GM18502 (cell line): Measurements from ENCODE around the gene RAB11FIP4.

Experiments used
- ATAC-seq: cut with Tn5 transposase; IDR thresholded peaks from one replicate; pipeline ENCODE4 v1.9.1; 2021; ENCODE audit warnings: mild to moderate bottlenecking; ENCODE audit not compliant: unreplicated experiment, poor library complexity

The RAB11FIP4 gene

DNA sequence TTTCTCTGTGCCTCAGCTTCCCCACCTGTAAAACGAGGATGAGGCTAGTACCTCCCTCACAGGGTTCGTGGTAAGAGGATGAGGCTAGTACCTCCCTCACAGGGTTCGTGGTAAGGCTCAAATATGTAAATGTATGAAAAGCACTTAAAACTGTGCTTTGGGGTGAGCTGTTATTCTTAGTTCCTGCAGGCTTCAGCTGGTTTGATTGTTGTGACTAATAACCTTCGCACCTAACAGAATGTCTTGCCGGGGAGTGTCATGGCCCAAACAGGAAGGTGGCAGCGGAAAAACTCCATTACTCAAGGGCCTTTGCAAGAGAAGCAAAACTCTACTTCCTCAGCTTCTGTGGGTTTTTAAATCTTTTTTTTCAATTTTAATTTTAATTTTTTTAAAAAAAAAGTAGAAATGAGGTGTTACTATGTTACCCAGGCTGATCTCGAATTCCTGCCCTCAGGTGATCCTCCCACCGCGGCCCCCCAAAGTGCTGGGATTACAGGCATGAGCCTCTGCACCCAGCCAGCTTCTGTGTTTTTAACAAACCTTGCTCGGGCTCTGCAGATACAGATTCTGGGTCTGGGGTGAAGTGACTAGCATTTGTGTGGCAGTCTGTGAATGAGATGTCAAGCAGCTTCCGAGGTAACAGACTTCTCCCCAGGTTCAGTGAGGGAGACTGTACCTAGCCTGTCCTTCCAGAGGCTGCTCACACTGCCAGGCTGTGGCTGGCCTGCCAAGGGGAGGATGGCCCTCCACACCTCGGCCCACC lies 103.0 kb downstream of the RAB11FIP4 start:
- peak; percentile 54 for ATAC-seq

DNA sequence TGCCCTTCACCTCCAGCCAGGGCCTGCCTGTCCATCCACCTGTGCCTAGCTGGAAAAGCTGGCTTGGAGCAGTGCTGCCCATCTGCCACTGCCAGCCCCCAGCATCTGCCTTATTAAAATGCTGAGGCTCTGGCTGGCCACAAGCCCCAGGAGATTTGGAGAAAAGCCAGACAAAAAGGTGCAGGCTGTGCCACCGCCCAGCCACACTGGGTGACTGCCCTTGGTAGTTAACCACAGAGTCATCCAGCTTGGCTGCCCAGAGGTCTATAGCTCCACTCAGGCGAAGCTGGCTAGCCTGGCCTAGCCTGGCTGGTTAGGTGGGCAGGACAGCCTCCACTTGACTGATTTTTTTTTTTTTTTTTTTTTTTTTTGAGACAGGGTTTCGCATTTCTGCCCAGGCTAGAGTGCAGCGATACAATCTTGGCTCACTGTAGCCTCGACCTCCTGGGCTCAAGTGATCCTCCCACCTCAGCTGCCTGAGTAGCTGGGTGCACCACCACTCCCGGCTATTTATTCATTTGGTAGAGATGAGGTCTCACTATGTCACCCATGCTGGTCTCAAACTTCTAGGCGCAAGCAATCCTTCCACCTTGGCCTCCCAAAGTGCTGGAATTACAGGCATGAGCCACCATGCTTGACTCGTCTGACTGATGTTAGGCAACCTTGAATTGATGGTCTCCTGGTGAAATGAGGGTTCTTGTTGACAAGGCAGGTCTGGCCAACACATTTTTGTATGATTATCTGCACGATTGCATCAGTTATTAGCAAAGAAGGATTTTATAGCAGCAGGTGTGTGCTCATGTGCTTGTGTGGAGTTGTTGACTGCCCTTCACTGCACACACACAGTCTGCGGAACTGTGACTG lies 103.8 kb downstream of the RAB11FIP4 start:
- no peak for ATAC-seq

DNA sequence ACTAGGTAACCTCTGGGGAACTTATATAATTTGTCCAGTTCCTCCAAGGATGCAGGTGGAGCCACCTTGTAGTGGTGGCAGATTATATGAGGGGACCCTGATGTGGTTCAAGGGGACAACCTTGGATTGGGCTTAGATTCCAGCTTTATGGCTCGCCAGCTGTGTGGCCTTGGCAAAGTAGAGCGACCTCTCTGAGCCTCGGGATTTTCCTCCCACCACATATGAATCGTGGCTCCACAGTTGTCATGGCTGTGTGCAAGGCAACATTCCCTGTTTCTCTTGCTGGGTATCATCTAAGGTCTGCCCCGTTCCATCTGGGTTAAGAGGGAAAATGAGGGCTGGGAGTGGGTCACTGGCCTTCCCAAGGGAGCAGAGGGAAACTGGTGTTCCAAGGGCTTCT lies 104.6 kb downstream of the RAB11FIP4 start:
- ATAC-seq: no peak

- no peak for ATAC-seq
Measured at GRCh38 chr17:31496601-31497000, 105.1 kb downstream of the RAB11FIP4 start.

DNA sequence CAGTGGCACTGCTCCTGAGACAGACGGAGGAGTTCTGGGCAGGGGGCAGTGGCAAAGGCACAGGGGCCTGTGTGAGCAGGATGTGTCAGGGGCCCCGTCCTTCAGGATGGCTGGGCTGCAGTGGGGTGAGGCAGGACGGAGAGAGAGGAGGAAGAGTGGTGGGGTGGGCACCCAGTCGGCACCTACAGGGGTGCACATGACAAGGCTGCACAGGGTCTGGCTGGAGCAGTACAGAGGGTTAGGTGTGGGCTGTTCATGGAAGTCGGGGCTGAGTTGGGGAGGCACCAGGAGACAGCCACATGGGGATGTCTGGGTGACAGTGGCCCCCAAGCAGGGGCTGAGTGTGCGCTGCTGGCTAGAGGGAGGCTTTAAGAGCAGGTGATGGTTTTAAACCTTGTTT lies 106.0 kb downstream of the RAB11FIP4 start:
- ATAC-seq: no peak

DNA sequence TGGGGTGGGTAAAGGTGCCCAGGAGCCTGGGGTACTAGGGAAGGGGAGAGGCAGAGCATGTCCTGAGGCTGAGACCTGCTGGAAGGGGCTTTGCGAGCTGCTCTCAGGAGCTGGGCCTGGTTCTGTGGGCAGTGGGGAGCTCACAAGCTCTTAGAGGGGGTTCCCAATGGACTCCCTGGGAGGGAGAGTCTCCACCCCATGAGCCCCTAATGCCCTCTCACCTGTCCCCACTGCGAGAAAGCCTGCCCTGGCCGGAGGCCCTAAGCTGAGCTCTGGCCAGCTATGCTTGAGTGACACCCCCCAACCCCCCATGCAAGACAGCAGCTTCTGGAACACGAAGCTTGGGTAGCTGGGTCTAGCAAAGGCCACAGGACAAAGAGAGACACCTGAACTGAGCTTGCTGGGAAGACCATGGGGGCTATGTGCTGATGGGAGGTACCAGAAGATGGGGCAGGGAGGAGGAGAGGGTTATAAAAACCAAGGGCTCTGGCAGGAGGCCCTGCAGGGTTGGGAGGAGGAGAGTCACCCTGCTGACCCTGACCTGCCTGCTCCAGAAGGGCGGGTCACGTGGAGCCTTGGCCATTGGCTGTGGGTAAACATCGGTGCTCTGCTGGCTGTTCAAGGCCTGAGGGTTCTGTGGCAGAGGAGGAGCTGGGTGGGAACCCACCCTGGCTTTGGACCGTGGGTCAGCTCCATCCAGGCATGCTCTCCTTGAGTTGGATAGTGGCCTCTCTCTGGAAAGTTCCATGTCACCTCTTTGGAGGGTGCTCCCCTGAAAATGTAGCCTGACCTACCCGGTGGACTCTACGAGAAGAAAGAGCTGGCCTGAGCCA lies 106.7 kb downstream of the RAB11FIP4 start:
- no peak for ATAC-seq

DNA sequence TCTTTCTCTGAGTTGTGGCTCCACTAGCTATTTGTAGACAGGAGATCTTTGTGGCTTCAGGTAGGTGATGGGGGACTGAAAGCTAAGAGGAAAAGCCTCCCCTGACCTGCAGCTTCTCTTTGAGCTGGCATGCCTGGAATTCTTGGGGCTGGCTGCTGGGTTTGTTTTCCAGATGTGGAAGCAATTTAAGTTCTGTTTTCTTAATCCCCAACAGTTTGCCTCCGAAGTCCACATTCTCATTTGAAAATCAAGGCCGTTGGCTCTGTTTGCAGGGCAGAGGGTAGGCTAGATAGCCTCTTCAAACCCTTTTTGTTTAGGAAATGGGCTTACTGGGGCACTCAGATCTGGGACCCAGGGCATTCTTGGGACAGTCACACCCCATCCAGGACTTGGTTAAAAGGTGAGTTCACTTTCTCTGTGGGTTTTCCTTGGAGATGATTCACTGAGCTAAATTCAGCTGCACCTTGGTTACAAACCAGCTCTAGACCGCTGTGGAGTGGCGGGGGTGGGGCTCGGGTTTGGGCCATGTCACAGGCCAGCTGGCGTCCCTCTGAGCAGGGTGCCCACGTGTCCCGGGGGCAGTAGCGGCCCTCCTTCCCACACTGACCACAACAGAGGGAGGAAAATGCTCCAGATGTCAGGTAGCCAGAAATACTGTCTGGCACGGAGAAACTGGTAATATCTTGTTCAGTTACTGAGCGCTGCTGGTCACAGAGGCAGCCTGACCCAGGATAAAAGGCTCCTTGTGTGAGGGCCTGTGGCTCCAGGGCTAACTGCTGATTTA lies 108.5 kb downstream of the RAB11FIP4 start:
- ATAC-seq: no peak

DNA sequence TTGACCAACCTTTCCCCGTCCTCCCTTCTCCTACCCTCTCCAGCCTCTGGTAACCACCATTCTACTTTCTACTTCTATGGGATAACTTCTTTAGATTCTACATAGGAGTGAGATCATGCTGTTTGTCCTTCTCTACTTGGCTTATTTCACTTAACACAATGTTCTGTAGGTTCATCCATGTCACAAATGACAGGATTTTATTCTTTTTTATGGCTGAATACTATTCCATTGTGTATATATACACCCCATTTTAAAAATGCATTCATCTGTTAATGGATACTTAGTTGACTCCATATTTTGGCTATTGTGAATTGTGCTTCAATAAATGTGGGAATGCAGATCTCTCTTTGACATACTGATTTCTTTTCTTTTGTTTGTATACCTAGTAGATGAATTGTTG lies 115.0 kb downstream of the RAB11FIP4 start:
- ATAC-seq: no peak

DNA sequence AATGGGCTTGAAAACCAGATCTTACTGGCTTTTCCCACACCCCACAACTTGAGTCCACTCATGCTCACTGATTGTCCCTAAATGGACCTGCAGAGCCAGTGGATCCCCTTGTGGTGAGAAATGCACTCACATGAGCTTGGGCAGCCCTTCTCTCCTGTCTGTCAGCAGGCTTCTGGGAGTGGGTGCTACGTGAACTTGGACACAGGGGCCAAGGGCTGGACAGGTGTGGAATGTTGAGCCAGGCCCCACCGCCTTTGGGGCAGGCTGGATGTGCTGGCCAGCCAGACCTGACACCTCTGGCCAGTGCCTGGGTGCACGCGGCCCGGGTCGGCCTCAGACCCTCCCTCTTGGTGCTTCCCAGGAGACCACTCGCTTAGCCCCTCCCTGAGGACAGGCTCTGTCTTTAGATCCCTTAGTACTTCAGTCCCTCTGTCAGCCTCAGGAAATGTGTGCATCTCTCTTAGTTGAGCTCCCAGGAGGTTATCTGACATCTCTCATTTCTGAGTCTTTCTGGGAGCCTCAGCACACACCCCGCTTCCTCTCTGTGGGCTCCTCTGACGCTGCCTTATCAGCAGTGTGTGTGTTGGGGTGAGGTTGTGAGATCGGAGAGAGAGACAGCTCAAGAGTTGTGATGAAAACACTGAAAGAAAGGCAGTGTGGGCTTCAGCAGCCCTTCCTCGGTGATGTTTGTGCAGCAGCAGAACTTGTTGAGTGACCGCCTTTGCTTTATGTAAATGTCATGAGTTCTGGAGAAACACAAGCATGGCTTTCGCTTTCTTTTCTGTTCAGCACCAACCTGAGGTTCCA lies 117.0 kb downstream of the RAB11FIP4 start:
- ATAC-seq: peak; percentile 74

- ATAC-seq: peak; percentile 29
Measured at GRCh38 chr17:31509095-31509804, 117.8 kb downstream of the RAB11FIP4 start.

DNA sequence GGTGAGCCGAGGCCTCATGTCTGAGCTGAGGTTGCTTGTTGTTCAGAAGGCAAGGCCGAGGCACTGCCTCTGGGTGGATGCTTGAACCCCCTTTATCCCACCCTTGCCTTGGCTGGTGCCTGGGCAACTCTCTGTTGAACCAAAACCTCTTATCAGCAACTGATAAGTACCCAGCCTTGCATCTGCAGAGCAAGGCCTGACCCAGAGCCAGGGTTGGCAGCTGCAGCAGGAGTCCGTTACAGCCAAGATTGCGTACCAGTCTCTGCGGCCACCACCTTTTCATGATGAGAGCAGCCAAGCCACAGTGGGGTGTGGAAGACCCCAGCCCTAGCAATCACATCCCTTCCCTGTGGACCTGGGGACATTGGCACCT lies 118.3 kb downstream of the RAB11FIP4 start:
- ATAC-seq: no peak

DNA sequence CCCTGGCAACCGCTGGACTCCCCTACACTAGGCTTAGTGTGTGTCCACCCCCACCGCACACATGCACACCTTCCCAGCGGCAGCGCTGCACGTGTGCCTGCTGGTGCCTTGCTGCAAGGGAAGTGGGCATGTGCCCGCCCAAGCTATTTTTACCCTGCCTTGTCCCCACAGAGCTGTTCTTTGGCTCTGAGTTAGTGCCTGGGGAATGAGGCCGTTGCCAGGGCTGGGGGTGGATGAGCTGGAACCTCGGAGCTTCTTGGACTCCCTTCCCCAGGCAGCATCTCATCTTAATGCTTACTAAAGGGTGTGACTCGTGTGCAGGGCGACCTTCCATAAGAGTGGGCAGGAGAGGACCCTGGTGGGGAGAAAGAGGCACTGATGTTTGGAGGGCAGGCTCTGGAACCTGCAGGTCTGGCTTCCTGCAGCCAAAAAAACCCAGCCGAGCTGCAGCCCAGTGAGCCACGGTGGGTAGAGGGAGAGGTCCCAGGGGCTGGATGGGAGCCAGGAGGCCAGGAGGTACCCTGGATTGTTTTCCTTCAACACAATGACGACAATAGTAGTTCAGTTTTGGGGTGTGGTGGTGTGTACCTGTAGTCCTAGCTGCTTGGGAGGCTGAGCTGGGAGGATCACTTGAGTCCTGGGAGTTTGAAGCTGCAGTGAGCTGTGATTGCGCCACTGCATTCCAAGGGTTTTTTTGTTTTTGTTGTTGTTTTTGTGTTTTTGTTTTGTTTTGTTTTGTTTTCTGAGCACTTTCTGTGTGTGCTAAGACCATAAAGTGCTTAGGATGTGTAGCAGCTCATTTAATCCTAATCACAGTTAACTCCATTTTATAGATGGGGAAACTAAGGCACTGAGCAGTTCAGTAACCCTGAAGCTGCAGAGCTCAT lies 119.1 kb downstream of the RAB11FIP4 start:
- ATAC-seq: no peak

GRCh38 chr17:31511195-31511578 lies 119.7 kb downstream of the RAB11FIP4 start:
- no peak for ATAC-seq

GRCh38 chr17:31511580-31511979 lies 120.1 kb downstream of the RAB11FIP4 start:
- ATAC-seq: no peak

DNA sequence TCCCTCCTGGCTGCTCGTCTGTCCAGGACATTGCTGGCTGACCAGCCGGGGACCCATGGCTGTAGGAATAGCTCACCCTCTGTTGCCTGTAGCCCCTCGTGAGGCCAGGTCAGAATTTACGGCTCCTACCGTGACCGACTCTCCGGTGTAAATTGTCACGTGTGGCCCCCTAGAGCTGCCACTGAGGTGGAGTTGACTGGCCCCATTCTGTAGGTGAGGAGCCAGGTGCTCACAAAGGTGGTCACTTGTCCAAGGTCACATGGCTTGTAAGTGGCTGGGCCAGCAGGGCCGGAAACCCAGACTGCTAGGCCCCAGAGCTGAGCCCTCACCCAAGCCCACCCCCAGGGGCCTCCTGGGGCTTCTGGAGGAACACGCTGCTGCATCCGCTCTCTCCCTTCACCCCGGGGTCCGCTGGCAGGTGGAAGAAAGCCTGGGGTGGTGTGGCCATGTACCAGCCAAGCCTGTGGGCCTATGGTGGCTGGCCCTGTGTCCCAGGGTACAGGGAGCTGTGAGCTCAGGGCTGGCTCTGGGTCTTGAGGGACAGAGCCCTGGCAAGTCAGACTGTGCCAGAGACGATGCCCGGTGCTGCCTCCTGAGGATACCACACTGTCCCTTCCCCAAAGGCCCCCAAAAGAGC lies 120.7 kb downstream of the RAB11FIP4 start:
- ATAC-seq: no peak

GRCh38 chr17:31512796-31513195 lies 121.3 kb downstream of the RAB11FIP4 start:
- ATAC-seq: no peak

DNA sequence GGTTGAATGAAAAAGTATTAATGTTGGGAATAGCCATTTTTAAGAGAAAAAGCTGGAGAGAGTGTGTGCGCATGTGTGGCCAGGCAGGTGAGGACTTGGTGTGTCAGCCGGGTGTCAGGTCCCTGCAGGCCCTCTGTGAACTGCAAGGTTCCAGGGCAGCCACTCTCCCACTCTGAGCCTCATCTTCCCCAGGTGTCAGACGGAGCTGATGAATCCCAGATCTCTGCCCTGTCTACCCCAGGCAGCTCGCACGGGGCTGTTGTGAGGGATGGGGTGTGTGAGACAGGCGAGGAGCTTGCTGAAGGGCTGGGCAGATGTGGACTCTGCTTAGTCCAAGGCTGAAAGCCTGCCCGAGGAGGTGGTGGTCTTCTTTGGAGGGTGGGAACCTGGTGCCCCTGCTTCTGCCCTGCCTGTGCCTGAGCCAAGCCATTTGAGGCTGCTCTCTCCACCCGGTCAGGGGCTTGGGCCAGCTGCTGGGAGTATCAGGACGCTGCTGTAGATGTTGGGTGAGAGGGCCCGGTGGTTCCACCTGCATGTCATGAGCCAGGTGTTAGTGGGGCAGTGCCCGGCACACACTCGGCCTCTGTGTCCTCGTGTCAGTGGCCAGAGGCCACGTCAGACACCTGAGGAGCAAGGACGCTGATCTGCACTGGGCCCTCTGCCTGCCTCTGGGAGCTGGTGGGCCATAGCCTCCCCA lies 122.4 kb downstream of the RAB11FIP4 start:
- no peak for ATAC-seq
